GM10266 (cell line): ENCODE data around the gene GBE1.

ENCODE experiments used
- DNase-seq: peaks from one replicate; pipeline ENCODE4 v3.0.0; 2012; ENCODE audit errors: extremely low spot score
- CTCF ChIP-seq: IDR thresholded peaks from 2 replicates; pipeline ENCODE4 v1.5.1; 2012; ENCODE audit warnings: mild to moderate bottlenecking, low read depth; ENCODE audit not compliant: control insufficient read depth, insufficient read depth; ENCODE audit errors: missing control alignments

The GBE1 gene

GRCh38 chr3:81658322-81658997 lies 103.0 kb downstream of the GBE1 start:
- TF ChIP-seq CTCF = no peak
- DNase-seq = no peak

- no peak for TF ChIP-seq CTCF
- DNase-seq = no peak
These were observed 110.3 kb downstream of the GBE1 start for GRCh38 chr3:81651139-81651538.

- no peak for DNase-seq
- no peak for TF ChIP-seq CTCF
These were observed 111.3 kb downstream of the GBE1 start for GRCh38 chr3:81650187-81650586.

- DNase-seq = no peak
- TF ChIP-seq CTCF = no peak
These were observed 116.2 kb downstream of the GBE1 start for GRCh38 chr3:81645248-81645647.

GRCh38 chr3:81643721-81644120 lies 117.7 kb downstream of the GBE1 start:
- TF ChIP-seq CTCF = no peak
- DNase-seq = no peak

- no peak for DNase-seq
- TF ChIP-seq CTCF = no peak
These were observed 123.0 kb downstream of the GBE1 start for GRCh38 chr3:81638480-81638879.

GRCh38 chr3:81632659-81633058 lies 128.8 kb downstream of the GBE1 start:
- DNase-seq = no peak
- no peak for TF ChIP-seq CTCF
